ENCODE results near the gene STXBP2.

Gene STXBP2

DNA sequence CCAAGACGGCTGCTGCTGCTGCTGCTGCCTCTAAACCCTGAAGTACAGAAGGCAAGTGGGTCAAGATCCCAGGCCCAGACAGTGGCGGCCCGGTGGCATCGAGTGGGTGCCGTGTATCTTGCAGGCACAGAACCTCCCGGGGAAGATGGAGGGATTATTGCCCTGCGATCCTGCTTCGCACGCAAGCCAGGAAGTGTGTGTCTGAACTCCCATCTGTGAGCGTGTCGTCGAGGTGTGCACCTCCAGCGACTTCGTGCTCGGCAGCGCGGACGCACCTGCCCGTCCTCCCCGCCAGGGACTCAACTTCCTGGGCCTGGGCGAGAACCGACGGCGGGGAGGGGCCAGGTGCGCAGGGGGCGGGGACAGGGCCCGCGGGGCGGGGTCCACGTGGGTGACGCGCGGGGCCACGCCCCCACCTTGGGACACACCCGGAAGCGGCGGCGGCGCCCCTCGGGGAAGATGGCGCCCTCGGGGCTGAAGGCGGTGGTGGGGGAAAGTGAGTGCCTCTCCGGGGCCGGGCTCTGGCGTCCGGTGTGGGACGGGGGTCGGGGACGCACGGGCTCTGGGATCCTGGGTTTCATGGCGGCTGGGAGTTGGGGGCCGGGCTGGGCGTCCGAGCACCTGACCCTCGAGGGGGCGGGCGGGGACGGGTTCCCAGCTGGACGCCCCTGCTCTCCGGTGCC lies at the start of gene STXBP2:
Gene STXBP2, plus strand, starts transcription at position 420 of the 683 bp plus-strand sequence. Its CDS starts 40 bp downstream, at position 460.
- DNase-seq: peak; percentile 92 to 95

DNA sequence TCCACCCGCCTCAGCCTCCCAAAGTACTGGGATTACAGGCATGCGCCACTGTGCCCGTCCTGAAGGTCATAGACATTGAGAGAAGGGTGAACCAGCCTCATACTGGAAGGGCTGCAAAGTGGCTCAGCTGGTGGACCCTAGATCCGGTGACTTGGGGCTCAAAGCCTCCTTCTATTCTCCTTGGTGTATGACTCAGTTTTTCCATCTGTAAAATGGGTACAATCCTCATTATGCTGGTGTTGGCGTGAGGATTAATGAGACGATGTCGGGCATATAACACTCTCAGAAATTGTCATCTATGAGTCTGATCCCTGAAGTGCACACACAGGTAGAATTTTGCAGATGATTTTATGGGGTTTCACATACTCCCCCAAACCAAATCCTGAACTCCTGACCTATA lies 47.1 kb upstream of the STXBP2 start:
- DNase-seq: no peak

DNA sequence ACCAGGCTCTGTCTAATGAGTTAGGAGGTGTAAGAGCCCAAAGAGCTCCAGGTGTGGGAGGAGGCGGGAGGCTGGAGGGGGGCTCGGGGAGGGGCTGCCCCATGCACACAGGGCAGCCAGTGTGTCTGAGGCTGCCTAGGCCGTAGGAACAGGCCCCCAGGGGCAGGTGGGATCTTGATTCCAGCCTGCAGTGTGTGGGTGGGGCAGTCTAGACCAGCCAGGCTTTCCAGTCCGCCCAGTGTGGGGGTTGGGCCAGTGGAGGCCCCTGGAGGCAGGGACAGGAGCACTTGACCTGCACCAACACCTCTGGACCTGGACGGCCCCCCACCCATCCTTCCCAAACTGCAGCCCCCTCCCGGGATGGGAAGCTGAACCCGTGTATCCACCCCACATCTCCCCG lies 46.7 kb upstream of the STXBP2 start:
- no peak for DNase-seq

DNA sequence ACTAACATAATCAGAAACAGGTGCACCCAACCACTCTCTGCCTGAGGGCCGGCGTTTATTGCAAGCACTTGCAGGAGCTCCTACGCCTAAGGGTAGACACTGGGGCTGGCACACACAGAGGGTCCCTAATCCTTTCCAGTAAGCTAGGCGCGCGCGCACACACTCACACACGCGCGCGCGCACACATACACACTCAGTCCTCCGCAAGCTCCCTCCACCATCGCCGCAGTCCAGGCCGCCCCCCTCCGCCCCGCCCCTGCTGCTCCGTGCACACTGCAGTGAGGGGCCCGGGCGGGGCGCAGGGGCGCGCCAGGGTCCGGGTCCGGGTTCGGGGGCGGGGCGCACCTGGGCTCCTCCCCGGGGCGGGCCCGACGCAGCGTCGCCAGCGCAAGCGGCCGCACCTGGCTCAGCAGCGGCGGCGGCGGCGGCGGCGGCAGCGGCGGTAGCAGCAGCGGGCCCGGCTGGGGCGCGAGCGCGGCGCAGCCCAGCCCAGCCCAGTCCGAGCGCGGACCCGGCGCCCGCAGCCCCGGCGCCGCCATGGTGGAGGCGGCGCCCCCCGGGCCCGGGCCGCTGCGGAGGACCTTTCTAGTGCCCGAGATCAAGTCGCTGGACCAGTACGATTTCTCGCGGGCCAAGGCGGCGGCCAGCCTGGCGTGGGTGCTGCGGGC lies 41.3 kb upstream of the STXBP2 start, which contains the start of gene CAMSAP3:
Gene CAMSAP3, plus strand, starts transcription at position 398 of the 668 bp plus-strand sequence. Its CDS starts 140 bp downstream, at position 538.
- DNase-seq: peak; percentile 33 to 40

DNA sequence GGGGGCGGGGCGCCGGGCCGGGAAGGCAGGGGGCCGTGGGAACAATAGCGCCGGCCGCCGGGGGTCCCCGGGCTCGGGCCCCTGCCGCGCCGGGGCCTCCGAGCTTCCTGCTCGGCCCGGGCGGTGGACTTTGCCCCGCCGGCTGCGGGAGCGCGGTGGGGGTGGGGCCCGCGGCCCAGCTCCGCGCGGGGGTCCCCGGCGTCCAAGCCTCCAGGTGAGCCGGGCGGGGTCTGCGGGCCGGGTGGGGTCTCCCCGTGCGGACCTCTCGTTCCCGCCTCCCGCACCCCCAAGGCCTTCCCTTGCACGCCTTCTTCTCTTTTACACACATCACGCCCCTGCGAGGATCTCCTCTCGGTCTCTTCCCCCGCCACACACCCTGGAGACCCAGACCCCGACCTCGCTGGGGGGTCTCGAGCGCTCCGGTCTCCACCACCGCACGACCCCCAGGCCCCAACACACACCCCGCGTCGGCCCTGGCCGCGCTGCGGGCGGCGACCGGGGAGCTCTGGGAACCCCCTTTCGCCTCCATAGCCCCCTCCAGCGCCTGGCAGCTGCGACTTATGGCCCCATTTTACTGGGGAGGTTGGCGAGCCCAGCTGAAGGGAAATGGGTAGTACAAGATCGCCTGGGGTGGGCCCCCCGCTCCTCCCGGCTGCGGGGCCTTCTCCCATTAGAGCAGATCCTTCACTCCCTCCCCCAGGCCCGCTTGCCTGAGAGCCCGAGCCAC lies 40.5 kb upstream of the STXBP2 start:
- no peak for DNase-seq

DNA sequence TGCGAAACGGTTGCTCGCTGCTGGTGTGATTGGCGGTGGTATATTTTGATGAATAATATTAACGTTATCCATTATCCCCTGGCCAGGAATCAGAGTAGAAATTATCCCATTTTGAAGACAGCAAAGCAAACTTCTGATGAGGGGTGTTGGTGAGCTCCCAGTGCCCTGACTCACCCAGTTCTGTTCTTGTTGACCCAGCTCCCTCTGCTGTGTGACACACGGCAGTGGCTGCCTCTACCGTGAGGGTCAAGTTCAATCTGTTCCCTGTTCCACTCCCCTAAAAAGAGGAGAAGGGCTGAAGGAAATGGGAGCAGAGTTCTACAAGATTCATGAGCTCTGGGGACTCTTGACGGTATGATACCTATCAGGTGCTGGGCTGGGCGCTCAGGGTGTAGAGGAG lies 39.2 kb upstream of the STXBP2 start:
- DNase-seq: no peak

DNA sequence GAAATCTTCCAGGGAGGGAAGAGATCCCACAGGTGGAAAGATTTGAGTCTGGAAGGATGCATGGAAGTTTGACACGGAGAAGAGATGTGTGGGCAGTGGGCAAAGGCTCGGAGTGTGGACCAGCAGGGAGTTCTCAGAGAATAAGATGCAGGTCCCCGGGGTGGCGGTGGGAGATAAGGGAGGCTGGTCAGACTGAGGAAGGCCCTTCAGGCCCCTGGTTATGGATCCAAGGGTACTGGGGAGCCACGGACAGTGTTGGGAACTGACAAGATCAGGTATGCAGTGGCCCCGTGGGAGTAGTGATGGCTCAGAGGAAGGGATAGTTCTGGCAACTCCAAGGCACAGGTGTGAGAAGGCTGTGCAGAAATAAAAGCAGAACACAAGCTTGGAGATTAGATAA lies 38.7 kb upstream of the STXBP2 start:
- no peak for DNase-seq

DNA sequence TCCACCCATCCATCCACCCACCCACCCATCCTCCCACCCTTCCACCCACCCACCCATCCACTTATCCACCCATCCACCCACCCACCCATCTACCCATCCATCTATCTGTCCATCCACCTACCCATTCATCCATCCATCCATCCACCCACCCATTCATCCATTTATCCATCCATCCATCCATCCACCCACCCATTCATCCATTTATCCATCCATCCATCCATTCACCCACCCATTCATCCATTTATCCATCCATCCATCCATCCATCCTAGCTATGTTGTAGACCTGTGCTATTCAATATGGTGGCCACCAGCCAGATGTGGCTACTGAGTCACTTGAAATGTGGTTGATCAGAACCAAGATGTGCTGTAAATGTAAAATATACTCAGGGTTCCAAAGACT lies 36.2 kb upstream of the STXBP2 start:
- DNase-seq: no peak

DNA sequence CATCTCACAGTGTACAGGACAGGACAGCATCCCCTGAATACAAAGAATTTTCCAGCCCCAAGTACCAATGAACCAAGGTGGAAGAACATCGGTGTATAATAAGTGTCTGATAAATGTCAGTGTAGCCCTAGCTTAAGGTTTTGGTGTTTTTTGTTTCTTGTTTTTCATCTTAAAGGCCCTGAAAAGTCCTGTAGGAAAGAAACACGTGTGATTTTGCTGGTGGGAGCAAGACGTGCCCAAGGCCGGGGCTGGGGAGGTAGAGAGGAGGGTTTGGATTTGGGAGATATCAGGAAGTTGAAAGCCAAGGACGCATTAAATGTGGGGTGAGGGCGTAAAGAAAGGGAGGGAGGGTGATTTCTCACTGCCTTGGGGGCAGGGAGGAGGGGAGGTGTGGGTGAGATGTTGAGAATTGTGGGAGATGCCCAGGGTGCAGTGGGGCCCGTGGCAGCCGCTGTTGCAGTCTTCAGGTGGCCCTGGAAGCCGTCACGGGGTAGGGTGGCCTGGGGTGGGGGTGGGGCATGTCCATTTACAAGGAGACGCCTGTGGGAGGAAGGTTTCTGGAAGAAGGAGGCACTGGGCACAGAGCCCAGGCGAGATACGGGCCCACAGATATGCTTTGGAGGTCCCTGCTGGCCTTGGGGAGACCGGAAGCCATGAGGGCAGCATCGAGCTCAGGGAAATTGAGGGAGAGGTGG lies 34.5 kb upstream of the STXBP2 start:
- no peak for DNase-seq

DNA sequence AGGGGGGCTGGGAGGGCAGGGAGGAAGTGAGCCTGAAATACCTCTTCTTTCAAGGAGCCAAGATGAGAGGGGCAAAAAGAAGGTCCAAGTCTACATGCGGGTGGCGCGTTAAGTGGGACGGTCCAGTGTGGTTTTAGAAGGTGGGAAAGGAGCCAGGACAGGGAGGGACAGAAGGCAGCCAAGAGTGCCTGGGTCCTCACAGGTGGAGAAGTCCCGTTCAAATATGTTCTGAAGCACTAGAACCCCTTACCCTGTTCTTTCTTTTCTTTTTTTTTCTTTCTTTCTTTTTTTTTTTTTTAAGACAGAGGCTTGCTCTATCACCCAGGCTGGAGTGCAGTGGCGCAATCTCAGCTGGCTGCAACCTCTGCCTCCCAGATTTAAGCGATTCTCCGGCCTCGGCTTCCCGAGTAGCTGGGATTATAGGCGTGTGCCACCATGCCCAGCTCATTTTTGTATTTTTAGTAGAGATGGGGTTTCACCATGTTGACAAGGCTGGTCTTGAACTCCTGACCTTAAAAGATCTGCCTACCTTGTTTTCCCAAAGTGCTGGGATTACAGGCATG lies 33.9 kb upstream of the STXBP2 start:
- no peak for DNase-seq

DNA sequence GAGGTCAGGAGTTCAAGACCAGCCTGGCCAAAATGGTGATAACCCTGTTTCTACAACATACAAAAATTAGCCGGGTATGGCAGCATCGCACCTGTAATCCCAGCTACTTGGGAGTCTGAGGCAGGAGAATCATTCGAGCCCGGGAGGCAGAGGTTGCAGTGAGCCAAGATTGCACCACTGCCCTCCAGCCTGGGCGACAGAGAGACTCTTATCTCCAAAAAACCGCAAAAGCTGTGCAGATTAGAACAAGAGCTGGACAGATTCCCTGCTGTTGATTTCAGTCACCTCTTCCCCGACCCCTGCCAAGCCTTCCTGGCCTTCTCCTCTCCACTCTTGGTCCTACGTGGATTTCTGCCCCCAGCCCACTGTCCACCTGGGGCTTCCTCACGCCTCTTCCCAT lies 33.0 kb upstream of the STXBP2 start:
- no peak for DNase-seq

DNA sequence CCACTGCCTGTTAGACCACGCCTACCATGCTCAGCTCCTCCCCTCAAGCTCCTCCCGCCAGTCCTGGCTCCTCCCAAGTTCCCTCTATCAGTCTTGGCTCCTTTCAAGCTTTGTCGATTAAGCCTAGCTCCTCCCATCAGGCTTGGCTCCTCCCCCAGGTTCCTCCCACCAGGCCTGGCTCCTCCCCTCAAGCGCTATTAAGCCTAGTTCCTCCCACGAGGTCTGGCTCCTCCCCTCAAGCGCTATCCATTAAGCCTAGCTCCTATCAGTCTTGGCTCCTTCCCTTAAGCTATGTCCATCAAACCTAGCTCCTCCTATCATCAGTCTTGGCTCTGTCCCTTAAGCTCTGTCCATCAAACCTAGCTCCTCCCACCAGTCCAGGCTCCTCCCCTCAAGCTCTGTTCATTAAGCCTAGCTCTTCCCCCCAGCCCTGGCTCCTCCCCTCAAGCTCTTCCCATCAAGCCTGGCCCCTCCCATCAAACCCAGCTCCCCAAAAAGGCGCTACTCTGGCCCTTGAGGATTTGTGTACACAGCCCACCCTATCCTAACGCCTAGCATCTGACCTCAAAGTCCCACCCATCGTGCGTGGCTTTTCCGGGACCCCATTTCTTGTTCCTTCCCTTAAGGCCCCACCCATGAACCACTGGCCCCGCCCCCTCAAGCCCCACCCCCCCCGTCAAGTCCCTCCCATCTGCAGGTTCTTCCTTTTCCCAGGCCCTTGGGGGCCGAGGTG lies 31.3 kb upstream of the STXBP2 start:
- peak; percentile 25 to 39 for DNase-seq

DNA sequence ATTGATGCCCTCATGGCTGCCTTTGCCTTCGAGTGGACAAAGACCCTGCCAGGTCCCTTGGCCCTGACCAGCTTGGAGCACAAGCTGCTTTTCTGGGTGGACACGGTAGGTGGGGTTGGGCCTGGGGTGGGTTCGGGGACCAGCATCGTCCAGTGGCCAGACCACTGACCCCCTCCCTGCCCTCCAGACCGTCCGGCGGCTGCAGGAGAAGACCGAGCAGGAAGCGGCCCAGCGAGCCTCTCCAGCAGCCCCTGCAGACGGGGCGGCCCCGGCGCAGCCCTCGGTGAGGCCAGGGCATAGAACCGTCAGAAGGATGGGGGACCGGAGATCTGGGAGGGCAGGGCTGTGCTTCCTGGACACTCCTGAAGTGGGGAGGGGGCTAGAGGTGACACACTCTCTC lies 30.6 kb upstream of the STXBP2 start:
- DNase-seq: no peak

DNA sequence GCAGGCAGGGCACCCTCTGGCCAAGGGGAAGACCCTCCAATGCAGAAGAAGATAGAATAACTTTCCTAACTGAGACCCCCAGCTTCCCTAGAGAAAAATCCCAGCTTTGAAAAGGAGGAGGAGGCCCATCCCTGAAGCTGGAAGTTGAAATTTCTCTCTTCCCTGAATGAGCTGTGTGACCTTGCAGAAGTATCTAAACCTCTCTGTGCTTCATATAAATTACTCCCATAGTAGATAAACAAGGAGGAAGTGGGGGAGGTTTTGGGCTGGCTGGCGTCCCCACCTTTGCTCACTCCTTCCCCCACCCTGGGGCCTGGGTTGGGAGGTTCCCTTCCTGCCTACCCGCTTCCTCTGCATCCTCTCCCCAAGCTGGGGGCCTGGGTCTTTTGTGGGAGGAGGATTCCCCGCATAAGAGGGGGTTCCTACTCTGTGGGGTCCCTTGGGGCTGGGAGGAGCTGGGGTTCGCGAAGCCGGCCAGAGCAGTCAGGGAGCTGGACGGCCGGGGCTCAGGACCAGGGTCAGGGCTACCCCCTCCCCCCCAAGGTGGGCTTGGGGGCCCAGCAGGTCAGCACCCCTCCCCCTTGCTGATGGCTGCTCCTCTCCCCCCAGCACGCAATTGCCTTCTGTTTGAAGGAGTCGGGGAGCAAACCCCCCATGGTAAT lies 29.6 kb upstream of the STXBP2 start:
- no peak for DNase-seq

DNA sequence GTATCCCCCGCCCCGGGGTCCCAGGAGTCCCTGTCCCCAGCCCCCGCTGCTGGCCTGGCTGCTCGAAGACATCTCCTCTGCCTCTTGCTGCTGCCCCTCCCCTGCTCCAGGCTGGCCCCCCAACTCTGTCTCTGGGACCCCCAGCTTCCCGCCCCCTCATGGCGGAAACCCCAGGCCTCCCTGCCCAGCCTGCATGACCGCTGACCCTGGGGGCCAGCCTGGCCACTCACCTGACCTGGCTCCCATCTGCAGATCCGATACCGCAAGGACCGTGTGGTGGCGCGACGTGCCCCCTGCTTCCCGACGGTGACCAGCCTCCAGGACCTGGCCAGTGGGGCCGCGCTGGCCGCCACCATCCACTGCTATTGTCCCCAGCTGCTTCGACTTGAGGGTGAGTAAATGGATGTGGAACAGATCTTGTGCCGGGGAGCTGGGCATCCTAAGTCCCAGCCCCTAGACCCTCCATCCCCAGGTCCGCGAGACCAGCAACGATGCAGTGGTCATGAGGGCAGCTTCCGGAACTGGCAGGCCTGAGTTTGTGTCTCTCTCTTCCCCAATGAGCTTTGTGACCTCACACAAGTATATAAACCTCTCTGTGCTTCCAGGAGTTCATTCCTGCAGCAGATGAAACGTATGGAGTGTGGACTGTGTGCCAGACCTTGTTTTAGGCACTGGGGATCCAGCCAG lies 28.9 kb upstream of the STXBP2 start:
- no peak for DNase-seq

DNA sequence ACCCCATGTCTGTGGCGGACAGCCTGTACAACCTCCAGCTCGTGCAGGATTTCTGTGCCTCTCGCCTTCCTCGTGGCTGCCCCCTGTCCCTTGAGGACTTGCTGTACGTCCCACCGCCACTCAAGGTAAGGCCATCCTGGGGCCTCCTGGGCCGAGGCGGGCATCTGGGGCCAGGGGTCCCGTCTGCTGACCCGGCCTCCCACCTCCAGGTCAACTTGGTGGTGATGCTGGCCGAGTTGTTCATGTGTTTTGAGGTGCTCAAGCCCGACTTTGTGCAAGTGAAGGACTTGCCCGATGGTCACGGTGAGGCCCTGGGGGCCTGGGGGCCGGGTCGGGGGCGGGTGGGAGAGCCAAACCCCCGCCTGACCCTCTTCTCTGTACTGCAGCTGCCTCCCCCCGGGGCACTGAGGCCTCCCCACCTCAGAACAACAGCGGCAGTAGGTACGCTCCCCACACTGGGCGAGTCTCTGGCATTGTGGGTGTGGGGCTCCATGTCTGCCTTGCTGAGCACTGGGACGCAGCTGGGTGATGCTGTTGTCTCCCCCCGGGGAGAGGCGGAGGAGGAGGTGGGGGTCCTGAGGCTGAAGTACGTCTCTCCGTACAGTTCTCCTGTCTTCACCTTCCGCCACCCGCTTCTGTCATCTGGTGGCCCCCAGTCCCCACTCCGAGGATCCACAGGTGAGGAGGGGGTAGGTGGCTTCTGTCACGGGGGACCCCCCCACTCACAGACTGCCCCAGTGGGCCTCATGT lies 26.2 kb upstream of the STXBP2 start:
- DNase-seq: no peak

DNA sequence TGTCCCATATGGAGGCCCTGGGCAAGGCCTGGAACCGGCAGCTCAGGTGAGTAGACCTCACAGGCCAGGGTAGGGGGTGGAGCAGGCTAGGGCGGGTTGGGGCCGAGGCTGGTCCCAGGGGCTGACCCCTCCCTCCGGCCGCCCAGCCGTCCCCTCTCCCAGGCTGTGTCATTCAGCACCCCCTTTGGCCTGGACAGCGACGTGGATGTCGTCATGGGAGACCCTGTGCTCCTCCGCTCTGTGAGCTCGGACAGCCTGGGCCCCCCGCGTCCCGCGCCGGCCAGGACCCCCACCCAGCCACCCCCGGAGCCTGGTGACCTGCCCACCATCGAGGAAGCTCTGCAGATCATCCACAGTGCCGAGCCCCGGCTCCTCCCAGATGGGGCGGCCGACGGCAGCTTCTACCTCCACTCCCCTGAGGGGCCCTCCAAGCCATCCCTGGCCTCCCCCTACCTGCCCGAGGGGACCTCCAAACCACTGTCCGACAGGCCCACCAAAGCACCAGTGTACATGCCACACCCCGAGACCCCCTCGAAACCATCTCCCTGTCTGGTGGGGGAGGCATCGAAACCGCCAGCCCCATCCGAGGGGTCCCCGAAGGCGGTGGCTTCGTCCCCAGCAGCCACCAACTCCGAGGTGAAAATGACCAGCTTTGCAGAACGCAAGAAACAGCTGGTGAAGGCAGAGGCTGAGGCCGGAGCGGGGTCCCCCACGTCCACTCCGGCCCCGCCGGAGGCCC lies 25.2 kb upstream of the STXBP2 start:
- no peak for DNase-seq

DNA sequence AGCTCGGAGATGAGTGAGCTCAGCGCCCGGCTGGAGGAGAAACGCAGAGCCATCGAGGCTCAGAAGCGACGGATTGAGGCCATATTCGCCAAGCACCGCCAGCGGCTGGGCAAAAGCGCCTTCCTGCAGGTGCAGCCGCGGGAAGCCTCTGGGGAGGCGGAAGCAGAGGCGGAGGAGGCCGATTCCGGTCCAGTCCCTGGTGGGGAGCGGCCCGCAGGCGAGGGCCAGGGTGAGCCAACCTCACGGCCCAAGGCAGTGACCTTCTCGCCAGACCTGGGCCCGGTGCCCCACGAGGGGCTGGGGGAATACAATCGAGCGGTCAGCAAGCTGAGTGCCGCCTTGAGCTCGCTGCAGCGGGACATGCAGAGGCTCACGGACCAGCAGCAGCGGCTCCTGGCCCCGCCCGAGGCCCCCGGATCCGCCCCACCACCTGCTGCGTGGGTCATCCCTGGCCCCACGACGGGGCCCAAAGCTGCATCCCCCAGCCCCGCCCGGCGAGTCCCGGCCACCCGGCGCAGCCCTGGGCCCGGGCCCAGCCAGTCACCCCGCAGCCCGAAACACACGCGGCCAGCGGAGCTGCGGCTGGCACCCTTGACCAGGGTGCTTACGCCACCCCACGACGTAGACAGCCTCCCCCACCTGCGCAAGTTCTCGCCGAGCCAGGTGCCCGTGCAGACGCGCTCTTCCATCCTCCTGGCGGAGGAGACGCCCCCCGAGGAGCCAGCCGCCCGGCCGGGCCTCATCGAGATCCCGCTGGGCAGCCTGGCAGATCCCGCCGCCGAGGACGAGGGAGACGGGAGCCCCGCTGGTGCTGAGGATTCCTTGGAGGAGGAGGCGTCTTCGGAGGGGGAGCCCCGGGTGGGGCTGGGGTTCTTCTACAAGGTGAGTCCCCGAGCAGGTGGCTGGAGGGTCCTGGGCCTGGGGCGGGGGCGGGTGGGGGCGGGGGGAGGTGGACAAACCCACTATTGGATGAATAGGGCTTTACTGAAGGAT lies 24.3 kb upstream of the STXBP2 start:
- no peak for DNase-seq

Data from CD4-positive, alpha-beta T cell treated with Interleukin-4 for 1 hour (primary cell).